GM21528 (cell line): ENCODE results near the gene KATNB1.
"Not testable (repeated sequence)": the region's sequence is repeated elsewhere in the genome, so short reads cannot be mapped to it uniquely, and the experiment has no call there.

Experiments
- ATAC-seq: cut with Tn5 transposase; IDR thresholded peaks from one replicate; pipeline ENCODE4 v1.9.1; 2021; ENCODE audit warnings: mild to moderate bottlenecking, moderate library complexity; ENCODE audit not compliant: unreplicated experiment, low FRiP score

The KATNB1 gene

GRCh38 chr16:57741660-57742191, 6.2 kb downstream of the KATNB1 start:
- no peak for ATAC-seq

GRCh38 chr16:57742543-57742942, 7.0 kb downstream of the KATNB1 start:
- ATAC-seq = no peak

GRCh38 chr16:57743458-57743857, 7.9 kb downstream of the KATNB1 start:
- ATAC-seq = no peak

GRCh38 chr16:57743886-57744641, 8.5 kb downstream of the KATNB1 start:
- ATAC-seq = no peak

GRCh38 chr16:57744642-57744903, 9.0 kb downstream of the KATNB1 start:
- ATAC-seq = no peak

- ATAC-seq = no peak
These were observed 10.2 kb downstream of the KATNB1 start for GRCh38 chr16:57745768-57746167.

- not testable (repeated sequence) for ATAC-seq
These were observed 10.7 kb downstream of the KATNB1 start for GRCh38 chr16:57746316-57746715.

GRCh38 chr16:57747091-57747490, 11.5 kb downstream of the KATNB1 start:
- no peak for ATAC-seq

- ATAC-seq = no peak
These were observed 11.9 kb downstream of the KATNB1 start for GRCh38 chr16:57747496-57747895.

- no peak for ATAC-seq
These were observed 12.4 kb downstream of the KATNB1 start for GRCh38 chr16:57747996-57748395.

GRCh38 chr16:57748596-57748995, 13.0 kb downstream of the KATNB1 start:
- no peak for ATAC-seq

GRCh38 chr16:57749101-57749692, 13.6 kb downstream of the KATNB1 start:
- no peak for ATAC-seq

GRCh38 chr16:57749856-57750452, 14.4 kb downstream of the KATNB1 start:
- ATAC-seq = no peak

GRCh38 chr16:57750796-57751538, 15.4 kb downstream of the KATNB1 start:
- no peak for ATAC-seq

GRCh38 chr16:57751539-57752202, 16.1 kb downstream of the KATNB1 start:
- no peak for ATAC-seq

- ATAC-seq = no peak
These were observed 16.6 kb downstream of the KATNB1 start for GRCh38 chr16:57752203-57752580.

GRCh38 chr16:57752581-57753447, 17.2 kb downstream of the KATNB1 start:
- ATAC-seq = no peak

GRCh38 chr16:57753448-57754353, 18.1 kb downstream of the KATNB1 start:
- no peak for ATAC-seq
